ENCODE results near the gene POLD3.
A peak's percentile ranks its signal among the peaks of the same experiment; 100 is the strongest.

Gene POLD3

DNA sequence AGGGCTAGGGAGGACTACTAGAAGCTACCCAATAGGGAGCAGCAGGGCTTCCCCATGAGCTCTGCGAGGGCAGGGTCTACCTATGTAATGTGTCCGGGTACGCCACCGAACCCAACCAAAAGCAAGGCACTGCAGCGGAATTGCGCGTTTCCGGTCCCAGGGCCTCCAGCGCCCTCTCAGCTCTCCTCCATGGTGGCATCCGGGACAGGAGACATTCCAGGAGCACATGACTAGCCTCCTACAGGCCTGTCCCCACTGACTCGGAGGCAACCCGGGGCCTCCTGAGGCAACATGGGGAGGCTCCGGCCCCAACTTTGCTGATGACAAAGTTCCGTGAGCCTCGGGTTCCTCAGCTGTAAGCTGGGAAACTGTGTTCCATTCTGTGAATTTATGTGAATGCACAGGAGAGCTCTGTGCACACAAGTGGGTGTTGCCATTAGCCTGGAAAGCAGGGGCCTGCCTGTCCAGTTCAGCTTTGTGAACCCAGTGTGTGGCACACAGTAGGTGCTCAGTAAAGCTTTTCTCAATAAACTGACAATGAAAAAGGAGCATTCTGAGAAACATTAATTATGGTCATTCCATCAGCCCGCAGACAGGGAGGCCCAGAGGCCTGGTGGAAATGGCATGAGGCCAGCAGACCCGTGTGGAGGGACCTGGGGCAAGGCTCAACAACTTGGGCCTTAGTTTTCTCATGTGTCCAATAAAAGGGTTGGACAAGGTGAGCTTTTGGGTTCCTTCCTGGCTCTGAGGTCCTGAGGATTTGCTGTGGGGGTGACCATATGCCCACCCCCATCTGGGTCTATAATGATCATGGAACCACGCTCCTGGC lies 88.5 kb downstream of the POLD3 start:
- Mint-ChIP-seq H3K4me3 (no peak overlapping the region), H3K4me1 (no peaks in the 10 kb centered on the region), H3K36me3 (ENCODE audit: low read depth) (no peaks in the 10 kb centered on the region), H3K27me3 (peaks cover 29% of the 10 kb centered on the region), H3K27ac (no peak overlapping the region), H3K9me3 (no peaks in the 10 kb centered on the region)
- DNase-seq (no peak), ATAC-seq (no peak)

- no peak overlapping the region for H3K27ac Mint-ChIP-seq
- ATAC-seq (no peak), DNase-seq (no peak)
- no peaks in the 10 kb centered on the region for H3K4me1 Mint-ChIP-seq
- H3K36me3 Mint-ChIP-seq (ENCODE audit: low read depth) = no peaks in the 10 kb centered on the region
- no peaks in the 10 kb centered on the region for H3K9me3 Mint-ChIP-seq
- no peak overlapping the region for H3K4me3 Mint-ChIP-seq
- peaks cover 29% of the 10 kb centered on the region for H3K27me3 Mint-ChIP-seq
Measured at GRCh38 chr11:74681686-74682651, 89.6 kb downstream of the POLD3 start.

DNA sequence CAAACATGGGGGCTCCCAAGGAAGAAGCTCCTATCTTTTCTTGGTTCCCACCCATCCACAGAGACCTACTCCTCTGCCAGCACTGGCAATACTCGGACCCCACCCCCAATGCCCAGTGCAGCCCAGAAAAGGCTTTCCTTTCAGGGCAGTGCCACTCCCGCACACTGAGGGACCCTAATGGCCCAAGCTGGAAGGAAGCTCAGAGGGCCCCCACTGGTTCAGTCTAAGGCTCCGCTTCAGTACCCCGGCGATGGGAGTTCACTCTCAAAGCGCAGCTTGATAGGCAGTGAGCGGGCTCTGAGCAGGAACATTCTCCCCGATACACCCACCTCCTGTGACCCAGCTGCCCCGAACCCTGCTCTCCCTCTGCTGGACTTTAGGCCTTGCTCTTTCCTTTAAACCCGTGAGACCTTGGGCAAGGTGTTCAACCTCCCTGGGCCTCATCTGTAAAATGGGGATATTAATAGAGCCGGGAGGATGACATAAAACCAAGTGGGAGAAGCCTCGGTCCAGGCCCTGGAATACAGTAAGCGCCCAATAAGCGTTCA lies 90.4 kb downstream of the POLD3 start:
- no peaks in the 10 kb centered on the region for H3K4me1 Mint-ChIP-seq
- no peaks in the 10 kb centered on the region for H3K36me3 Mint-ChIP-seq (ENCODE audit: low read depth)
- ATAC-seq (no peak), DNase-seq (no peak)
- H3K9me3 Mint-ChIP-seq = no peaks in the 10 kb centered on the region
- H3K27me3 Mint-ChIP-seq = peaks cover 29% of the 10 kb centered on the region
- no peak overlapping the region for H3K4me3 Mint-ChIP-seq
- no peak overlapping the region for H3K27ac Mint-ChIP-seq

- H3K4me1 Mint-ChIP-seq = no peaks in the 10 kb centered on the region
- no peak overlapping the region for H3K4me3 Mint-ChIP-seq
- ATAC-seq = no peak
Measured at GRCh38 chr11:74683279-74683871, 91.0 kb downstream of the POLD3 start.

DNA sequence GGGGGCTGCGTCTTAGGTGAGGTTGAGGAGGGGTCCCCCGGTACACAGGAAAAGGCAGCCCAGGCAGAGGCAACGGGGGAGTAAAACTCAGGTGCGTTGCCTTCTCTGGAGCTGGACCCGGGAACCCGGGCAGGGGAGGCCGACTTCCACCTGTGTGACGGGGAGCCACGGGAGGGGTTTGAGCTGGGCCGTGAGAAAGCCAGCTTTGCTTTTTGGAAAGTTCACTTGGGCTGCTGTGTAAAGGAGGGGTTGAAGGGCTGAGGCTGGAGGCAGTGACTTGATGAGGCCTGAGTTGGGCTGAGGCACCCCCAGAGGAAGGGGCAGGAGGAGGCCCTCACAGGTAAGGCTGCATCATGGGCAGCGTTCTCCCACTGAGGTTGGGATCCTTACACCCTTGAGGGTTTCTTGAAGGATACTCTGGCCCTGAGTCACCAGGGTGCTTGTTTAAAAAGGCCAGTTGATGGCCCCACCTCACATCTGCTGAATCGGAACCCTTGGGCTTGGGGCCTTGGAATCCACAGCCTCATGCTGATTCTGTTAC lies 91.6 kb downstream of the POLD3 start:
- no peaks in the 10 kb centered on the region for H3K36me3 Mint-ChIP-seq (ENCODE audit: low read depth)
- ATAC-seq (no peak), DNase-seq (no peak)
- no peak overlapping the region for H3K4me3 Mint-ChIP-seq
- H3K4me1 Mint-ChIP-seq = no peaks in the 10 kb centered on the region
- H3K27ac Mint-ChIP-seq = no peak overlapping the region
- peaks cover 29% of the 10 kb centered on the region for H3K27me3 Mint-ChIP-seq
- H3K9me3 Mint-ChIP-seq = no peaks in the 10 kb centered on the region

More at GRCh38 chr11:74683279-74683871, 91.0 kb downstream of the POLD3 start:
- H3K27me3 Mint-ChIP-seq = peaks cover 29% of the 10 kb centered on the region
- H3K36me3 Mint-ChIP-seq (ENCODE audit: low read depth) = no peaks in the 10 kb centered on the region
- no peaks in the 10 kb centered on the region for H3K9me3 Mint-ChIP-seq
- no peak overlapping the region for H3K27ac Mint-ChIP-seq
- DNase-seq = peak; percentile 16

- no peak for ATAC-seq
- Mint-ChIP-seq H3K27me3 (peaks cover 29% of the 10 kb centered on the region), H3K4me3 (no peak overlapping the region), H3K4me1 (no peaks in the 10 kb centered on the region), H3K36me3 (ENCODE audit: low read depth) (no peaks in the 10 kb centered on the region), H3K9me3 (no peaks in the 10 kb centered on the region), H3K27ac (no peak overlapping the region)
- DNase-seq = no peak
Measured at GRCh38 chr11:74684661-74685060, 92.3 kb downstream of the POLD3 start.

DNA sequence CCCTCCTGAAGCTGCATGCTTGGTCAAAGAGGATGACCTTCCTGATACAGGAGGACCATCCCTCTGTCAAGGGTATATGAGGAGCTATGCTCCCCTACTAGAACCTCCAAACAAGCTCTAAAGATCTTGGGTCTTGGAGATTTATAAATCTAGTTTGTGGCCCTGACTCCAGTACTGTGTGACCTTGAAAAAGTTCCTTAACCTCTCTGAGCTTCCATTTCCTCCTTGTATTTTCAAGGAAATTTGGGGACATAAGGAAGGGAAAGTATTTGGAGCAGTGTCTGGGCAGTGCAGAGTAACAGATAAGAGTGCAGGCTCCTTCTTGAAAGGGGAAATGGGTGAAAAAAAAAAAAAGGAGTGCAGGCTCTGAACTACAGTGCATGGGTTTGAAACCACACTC lies 93.0 kb downstream of the POLD3 start:
- Mint-ChIP-seq H3K36me3 (ENCODE audit: low read depth) (no peaks in the 10 kb centered on the region), H3K9me3 (no peaks in the 10 kb centered on the region), H3K4me1 (no peaks in the 10 kb centered on the region), H3K27ac (no peak overlapping the region), H3K27me3 (peaks cover 26% of the 10 kb centered on the region), H3K4me3 (no peak overlapping the region)
- no peak for DNase-seq
- ATAC-seq = no peak

GRCh38 chr11:74685905-74686304 lies 93.5 kb downstream of the POLD3 start:
- DNase-seq = no peak
- Mint-ChIP-seq H3K9me3 (no peaks in the 10 kb centered on the region), H3K36me3 (ENCODE audit: low read depth) (no peaks in the 10 kb centered on the region), H3K27ac (no peak overlapping the region), H3K4me1 (no peaks in the 10 kb centered on the region), H3K27me3 (peaks cover 26% of the 10 kb centered on the region), H3K4me3 (no peak overlapping the region)
- ATAC-seq = no peak

DNA sequence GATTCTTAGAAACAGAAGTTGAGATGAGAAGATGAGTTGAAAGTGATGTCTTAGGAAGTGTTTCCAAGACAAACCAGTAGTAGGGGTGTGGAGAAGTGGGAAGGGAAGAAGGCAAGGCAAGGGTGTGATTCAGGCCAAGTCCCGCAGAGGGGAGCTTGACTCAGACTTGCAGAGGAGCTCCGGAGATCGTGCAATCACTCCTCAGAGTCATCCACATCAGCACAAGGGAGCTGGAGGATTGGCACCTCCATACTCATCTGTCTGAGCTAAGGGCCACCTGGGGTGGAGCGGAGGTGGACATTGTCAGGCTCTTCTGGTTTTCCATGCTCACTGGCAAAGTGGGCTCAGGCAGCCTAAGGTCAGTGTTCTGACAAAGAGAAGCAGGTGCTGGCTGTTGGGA lies 94.4 kb downstream of the POLD3 start:
- H3K36me3 Mint-ChIP-seq (ENCODE audit: low read depth) = no peaks in the 10 kb centered on the region
- H3K4me1 Mint-ChIP-seq = no peaks in the 10 kb centered on the region
- no peak overlapping the region for H3K27ac Mint-ChIP-seq

GRCh38 chr11:74687237-74688023 lies 95.0 kb downstream of the POLD3 start:
- H3K27ac Mint-ChIP-seq = no peak overlapping the region
- ATAC-seq (no peak), DNase-seq (no peak)
- no peak overlapping the region for H3K4me3 Mint-ChIP-seq
- H3K27me3 Mint-ChIP-seq = peaks cover 19% of the 10 kb centered on the region
- no peaks in the 10 kb centered on the region for H3K36me3 Mint-ChIP-seq (ENCODE audit: low read depth)
- H3K9me3 Mint-ChIP-seq = no peaks in the 10 kb centered on the region
- H3K4me1 Mint-ChIP-seq = no peaks in the 10 kb centered on the region

More for the DNA sequence above, 94.4 kb downstream of the POLD3 start:
- no peak for DNase-seq
- H3K4me3 Mint-ChIP-seq = no peak overlapping the region
- no peak for ATAC-seq
- peaks cover 22% of the 10 kb centered on the region for H3K27me3 Mint-ChIP-seq
- no peaks in the 10 kb centered on the region for H3K9me3 Mint-ChIP-seq

- Mint-ChIP-seq H3K27me3 (peaks cover 4% of the 10 kb centered on the region), H3K4me1 (no peaks in the 10 kb centered on the region), H3K36me3 (ENCODE audit: low read depth) (no peaks in the 10 kb centered on the region), H3K27ac (no peak overlapping the region), H3K4me3 (no peak overlapping the region), H3K9me3 (no peaks in the 10 kb centered on the region)
- DNase-seq = no peak
- ATAC-seq = no peak
Measured at GRCh38 chr11:74689666-74690065, 97.3 kb downstream of the POLD3 start.

GRCh38 chr11:74691755-74692154 lies 99.4 kb downstream of the POLD3 start:
- Mint-ChIP-seq H3K4me3 (no peak overlapping the region), H3K9me3 (no peaks in the 10 kb centered on the region), H3K4me1 (no peaks in the 10 kb centered on the region), H3K36me3 (ENCODE audit: low read depth) (no peaks in the 10 kb centered on the region), H3K27ac (no peak overlapping the region), H3K27me3 (no peaks in the 10 kb centered on the region)
- no peak for DNase-seq
- no peak for ATAC-seq

Measured in activated naive CD8-positive, alpha-beta T cell treated with anti-CD3 and anti-CD28 coated beads, Interleukin-2, amount 50 U/mL, for 24 hours (primary cell).